GM11168 (cell line): Measurements from ENCODE around the gene NPHP4.

Source experiments
- in situ Hi-C: fragments of 300-500 bp; cut with MboI; formaldehyde crosslinking; loops from one replicate; pipeline ENCODE4 v1.12.0; 2022; ENCODE audit warnings: low sequenced_read_pairs; ENCODE audit not compliant: unreplicated experiment

NPHP4 gene

DNA sequence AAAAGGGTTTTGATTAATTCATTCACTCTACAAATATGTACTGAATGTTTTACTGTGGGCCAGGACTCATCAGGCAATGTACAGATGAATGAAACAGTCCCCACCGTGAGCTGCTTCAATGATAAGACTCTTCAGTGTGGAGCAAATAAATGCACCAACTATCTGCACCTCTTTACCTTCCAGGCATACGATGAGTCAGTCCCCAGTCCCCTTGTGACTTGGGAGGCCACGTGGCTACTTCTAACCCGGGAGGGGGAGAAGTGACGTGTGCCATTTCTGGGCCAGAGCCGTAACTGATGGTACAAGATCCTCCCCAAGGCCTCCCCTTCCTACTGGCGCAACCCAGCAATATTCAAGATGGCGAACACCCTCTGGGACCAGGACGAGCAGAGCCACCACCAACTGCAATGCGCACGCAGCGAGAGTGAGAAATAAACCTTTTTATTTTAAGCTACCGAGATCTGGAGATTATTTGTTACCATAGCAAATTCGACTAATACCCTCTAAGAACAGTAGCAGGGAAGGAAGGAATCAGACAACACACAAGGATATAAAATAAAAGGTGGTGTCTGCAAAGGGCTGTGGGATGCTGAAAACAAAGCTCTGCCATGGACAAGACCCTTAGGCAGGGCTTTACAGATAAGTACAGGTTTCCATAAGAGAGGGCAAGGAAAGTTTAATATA is 74.5 kb downstream of the NPHP4 start:
- in situ Hi-C loops, result loop anchor here (10.0 kb wide), 1 partner anchor 413 kb away; no protein-coding TSS in a partner anchor

DNA sequence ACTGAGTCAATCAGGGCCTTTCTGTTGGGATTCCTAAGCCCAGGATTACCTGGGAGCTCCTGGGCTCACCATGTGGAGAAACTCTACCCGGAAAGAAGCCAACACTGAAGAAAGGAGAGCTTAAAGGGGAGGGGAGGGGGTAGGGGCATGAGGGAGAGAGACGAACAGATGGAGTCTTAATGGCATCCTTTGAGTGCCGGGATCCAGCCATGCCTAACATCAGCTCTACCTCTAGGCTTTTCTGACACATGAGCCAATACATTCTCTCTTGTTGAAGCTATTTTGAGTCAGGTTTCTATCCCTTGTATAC is 75.0 kb downstream of the NPHP4 start:
- in situ Hi-C loops, result loop anchor here (10.0 kb wide), 1 partner anchor 412 kb away; no protein-coding TSS in a partner anchor

GRCh38 chr1:5916572-5917280 is 75.5 kb downstream of the NPHP4 start:
- in situ Hi-C loops, result loop anchor here (10.0 kb wide), 1 partner anchor 412 kb away; no protein-coding TSS in a partner anchor

- in situ Hi-C loops, result loop anchor here (10.0 kb wide), 1 partner anchor 411 kb away; no protein-coding TSS in a partner anchor
These were observed 76.3 kb downstream of the NPHP4 start for GRCh38 chr1:5915587-5916571.

DNA sequence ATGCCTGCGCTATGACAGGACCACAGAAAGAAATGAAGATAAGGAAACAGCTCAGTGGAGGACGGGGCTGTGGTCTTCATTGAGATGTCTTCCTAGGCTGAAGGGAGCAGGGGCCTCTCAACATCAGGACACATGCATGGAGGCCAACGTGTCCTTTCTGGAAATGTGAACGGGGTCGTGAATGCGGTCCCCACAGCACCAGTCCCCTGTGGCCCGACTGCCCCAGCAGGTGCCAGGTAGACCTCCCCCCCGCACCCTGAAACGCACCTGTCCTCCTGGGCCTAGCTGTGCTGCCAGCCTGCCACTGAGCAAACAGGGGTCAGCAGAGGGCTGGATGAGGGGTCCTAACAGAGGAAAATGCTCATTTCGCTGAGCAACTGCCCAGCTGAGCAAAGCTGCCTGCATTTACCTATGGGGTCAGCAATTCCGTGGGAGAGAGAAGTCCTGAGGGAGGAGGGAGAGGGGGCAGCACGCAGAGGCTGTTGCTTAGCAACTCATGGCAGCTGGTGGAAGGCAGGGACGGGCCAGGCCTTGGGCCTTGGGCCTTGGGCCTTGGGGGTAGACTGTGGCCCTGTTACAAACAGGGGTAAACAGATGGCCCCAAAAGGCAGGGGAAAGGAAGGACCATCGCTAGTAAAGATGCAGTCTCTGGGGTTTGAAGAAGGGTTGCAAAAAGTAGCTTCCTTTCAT is 77.4 kb downstream of the NPHP4 start:
- in situ Hi-C loops, result loop anchor here (10.0 kb wide), 1 partner anchor 410 kb away; no protein-coding TSS in a partner anchor

DNA sequence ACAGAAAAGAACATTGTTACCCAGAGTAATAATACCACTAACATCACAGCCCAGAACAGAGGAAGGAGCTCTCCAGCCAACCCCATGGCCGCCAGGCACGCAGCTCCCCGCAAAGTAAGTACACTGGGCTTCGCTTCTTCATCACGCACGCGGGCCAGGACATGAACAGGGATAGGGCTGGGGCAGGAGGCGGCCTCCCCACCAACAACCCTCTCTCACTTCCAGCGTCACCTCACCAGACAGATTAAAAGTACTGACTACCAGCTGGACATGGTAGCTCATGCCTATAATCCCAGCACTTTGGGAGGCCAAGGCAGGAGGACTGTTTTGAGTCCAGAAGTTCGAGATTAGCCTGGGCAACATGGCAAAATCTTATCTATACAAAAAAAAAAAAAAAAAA is 78.3 kb downstream of the NPHP4 start:
- in situ Hi-C loops, result loop anchor here (10.0 kb wide), 1 partner anchor 409 kb away; no protein-coding TSS in a partner anchor

DNA sequence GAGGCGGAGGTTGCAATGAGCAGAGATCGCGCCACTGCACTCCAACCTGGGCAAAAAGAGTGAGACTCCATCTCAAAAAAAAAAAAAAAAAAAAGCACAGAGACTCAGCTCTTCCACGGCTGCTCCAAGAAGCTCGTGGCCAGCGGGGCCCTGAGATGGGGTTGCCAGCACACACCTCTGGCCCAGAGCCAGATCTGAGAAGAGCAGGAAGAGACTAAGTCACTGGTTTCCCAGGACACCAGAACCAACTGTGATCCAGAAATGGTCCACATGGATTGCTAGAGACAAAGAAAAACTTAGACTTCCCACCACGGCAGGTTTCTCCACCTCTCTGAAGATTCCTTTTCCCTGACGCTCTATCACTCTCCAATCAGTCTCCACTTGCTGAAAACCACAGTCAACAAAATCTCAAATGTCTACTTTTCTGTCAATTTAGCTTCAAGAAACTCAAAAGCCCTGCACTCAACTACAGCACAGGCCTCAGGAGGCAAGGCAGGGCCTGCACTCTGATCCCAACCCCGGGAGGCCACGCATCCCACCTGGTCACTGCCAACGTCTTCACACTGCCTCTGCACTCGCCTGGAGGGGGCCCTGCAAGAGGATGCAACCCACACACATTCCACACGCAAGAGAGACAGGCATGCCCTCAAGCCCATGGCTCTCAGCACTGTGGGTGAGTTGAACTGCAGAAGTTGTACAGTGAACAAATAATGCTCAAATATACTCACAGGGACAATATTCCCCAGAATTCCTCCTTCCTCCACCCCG is 79.0 kb downstream of the NPHP4 start:
- in situ Hi-C loops, result loop anchor here (10.0 kb wide), 1 partner anchor 408 kb away; no protein-coding TSS in a partner anchor

- in situ Hi-C loops, result loop anchor here (10.0 kb wide), 1 partner anchor 407 kb away; no protein-coding TSS in a partner anchor
These were observed 80.4 kb downstream of the NPHP4 start for GRCh38 chr1:5911871-5912271.

GRCh38 chr1:5911157-5911556 is 81.1 kb downstream of the NPHP4 start:
- in situ Hi-C loops, result loop anchor here (10.0 kb wide), 1 partner anchor 406 kb away; no protein-coding TSS in a partner anchor

GRCh38 chr1:5910666-5911065 is 81.6 kb downstream of the NPHP4 start:
- in situ Hi-C loops, result loop anchor here (10.0 kb wide), 1 partner anchor 406 kb away; no protein-coding TSS in a partner anchor

DNA sequence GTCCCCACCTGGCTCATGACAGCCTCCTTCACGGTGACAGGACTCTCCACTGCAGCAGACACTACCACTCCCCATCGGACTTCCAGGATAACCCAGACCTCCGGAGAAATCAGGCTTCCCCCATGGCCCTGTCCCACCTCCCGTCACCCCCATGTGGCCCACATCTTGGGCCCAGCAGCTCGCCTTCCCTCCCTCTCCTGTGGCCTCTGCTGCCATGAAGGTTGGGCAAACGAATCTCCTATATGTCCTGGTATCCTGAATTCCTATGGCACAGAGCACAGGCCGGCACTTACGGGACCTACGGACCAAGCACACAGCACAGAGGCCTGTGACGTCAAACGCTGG is 82.0 kb downstream of the NPHP4 start:
- in situ Hi-C loops, result loop anchor here (10.0 kb wide), 1 partner anchor 405 kb away; no protein-coding TSS in a partner anchor

DNA sequence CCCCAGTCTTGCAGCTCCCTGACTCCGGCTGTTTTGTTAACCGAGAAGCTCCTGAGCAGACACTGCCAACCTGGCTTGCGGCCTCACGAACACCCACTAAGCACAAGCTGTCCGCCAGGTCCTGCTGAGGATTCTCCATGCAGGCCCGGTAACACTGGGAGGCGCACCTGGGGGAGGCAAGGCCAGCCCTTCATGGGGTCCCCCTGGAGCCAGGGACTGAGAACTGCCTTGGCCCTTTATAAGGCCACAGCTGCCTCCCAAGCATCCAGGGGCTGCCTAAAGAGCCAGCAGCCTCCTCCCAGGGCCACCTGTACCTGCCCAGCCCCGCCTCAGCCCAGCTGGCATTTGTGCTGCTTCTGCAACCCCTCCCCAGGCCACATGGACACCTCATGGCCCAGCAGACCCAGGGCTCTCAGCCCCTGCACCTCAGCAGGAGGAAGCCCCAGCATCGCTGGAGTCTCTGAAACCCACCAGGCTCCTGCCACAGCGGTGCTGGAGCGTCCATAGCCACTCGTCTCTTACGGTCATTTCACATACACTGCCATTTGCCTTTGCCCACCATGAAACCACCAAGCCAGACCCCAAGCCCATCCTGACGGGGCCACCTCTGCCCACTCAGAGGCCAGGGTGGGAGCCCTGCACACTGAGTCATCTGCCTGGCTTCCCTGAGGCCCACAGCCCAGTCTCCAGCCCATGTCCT is 82.5 kb downstream of the NPHP4 start:
- in situ Hi-C loops, result loop anchor here (10.0 kb wide), 1 partner anchor 405 kb away; no protein-coding TSS in a partner anchor

GRCh38 chr1:5908461-5909375 is 83.5 kb downstream of the NPHP4 start:
- in situ Hi-C loops, result no loop called here

- in situ Hi-C loops, result no loop called here
These were observed 84.3 kb downstream of the NPHP4 start for GRCh38 chr1:5907966-5908365.

GRCh38 chr1:5907386-5907785 is 84.8 kb downstream of the NPHP4 start:
- in situ Hi-C loops, result no loop called here

DNA sequence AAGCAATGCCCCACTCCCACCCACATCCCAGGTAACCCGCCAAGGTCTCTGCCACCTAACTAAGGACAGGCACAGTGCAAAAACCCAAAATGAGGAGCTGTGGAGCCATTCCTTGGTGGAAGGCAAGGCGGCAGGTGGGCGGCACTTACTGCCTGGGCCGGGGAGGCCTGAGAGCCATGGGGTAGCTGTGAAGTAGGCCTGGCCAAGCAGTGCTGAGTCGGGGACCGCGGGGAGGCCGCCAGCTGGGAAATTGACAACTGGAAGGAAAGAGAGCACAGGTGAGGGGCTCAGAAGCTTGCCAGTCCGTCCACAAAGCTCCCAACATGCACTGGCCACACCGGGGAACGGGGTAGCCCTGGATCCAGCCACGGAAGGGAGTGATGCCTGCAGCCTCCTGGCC is 85.3 kb downstream of the NPHP4 start:
- in situ Hi-C loops, result no loop called here

DNA sequence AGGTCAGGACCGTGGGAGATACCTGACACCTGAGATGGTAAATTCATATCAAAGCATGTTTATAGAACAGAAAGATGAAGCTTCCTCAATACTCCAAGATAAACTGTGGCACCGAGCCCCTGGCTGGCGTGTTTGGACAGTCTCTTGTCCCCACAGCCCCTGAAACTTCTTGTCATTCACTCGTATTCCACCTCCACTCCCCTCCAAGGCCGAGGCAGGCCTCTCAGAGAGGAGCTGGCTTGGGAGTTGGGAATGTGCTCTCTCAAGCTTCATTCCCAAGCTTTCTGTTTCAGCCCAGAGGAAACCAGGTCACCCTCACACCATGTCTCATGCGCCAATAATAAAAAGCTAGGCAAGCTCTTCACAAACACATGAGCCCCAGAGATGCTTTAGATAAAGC is 86.1 kb downstream of the NPHP4 start:
- in situ Hi-C loops, result no loop called here
